ENCODE data around the gene UPF2.
"Not testable (repeated sequence)": the region's sequence is repeated elsewhere in the genome, so short reads cannot be mapped to it uniquely, and the experiment has no call there.

UPF2 gene, protein sequence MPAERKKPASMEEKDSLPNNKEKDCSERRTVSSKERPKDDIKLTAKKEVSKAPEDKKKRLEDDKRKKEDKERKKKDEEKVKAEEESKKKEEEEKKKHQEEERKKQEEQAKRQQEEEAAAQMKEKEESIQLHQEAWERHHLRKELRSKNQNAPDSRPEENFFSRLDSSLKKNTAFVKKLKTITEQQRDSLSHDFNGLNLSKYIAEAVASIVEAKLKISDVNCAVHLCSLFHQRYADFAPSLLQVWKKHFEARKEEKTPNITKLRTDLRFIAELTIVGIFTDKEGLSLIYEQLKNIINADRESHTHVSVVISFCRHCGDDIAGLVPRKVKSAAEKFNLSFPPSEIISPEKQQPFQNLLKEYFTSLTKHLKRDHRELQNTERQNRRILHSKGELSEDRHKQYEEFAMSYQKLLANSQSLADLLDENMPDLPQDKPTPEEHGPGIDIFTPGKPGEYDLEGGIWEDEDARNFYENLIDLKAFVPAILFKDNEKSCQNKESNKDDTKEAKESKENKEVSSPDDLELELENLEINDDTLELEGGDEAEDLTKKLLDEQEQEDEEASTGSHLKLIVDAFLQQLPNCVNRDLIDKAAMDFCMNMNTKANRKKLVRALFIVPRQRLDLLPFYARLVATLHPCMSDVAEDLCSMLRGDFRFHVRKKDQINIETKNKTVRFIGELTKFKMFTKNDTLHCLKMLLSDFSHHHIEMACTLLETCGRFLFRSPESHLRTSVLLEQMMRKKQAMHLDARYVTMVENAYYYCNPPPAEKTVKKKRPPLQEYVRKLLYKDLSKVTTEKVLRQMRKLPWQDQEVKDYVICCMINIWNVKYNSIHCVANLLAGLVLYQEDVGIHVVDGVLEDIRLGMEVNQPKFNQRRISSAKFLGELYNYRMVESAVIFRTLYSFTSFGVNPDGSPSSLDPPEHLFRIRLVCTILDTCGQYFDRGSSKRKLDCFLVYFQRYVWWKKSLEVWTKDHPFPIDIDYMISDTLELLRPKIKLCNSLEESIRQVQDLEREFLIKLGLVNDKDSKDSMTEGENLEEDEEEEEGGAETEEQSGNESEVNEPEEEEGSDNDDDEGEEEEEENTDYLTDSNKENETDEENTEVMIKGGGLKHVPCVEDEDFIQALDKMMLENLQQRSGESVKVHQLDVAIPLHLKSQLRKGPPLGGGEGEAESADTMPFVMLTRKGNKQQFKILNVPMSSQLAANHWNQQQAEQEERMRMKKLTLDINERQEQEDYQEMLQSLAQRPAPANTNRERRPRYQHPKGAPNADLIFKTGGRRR

DNA sequence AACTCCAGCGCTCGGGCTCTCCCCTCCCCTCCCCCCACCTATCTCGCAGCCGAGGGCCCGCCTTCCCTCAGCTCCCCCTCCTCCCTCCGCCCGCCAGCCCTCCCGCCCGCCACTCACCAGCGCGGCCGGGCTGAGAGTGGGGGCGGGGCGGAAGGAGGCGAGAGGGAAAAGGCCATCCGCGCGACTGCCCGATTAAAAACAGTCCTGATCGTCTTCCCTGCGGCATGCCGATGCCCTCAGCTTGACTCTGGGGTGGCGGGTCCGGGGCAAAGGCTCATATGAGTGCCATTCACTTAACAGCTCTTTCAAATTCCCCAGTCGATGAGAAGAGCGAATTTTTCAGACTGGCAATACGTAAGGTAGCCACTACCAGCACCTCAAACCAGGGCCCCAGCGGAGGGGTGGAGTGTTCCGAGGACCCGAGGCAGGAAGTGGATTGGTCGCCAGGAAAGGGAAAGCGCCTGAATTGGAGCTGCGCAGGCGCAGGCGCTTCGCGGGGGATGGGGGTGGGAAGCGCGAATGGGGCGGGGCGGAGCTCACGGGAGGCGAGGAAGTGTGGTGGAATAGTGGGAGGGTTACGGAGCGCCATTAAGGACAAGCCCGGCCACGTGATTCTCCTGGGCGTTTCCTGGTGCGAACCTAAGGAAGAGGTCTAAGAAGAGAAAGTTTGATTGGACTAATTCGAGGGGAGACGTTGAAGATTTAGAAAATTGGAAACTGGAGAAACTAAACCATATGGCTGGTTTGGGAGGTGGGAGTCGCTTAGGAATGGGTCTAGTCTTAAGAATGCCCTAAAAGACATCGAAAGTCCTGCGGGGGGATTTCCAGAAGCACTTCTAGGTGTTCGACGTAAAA, at the start of gene UPF2:
UPF2 (minus strand) TSS at position 13 of the 855 bp plus-strand sequence. CDS start 7,386 bp downstream, outside the sequence.
- DNase-seq (ENCODE audit: low spot score) = peak; percentile 99

DNA sequence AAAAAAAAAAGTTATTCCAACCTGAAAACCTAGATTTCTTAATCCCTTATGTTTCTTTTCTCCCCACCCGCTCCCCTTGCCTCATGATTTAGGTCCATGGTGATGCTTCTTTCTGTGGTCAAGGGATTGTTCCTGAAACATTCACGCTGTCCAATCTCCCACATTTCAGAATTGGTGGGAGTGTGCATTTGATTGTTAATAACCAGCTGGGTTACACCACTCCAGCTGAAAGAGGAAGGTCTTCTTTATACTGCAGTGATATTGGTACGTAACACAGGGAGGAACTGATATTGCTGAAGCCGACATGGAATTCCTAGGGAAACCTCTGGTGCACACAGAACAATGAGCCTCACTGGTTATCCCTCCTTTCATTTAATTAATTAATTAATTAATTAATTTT, 48.8 kb upstream of the UPF2 start:
- DNase-seq (ENCODE audit: low spot score) = no peak

DNA sequence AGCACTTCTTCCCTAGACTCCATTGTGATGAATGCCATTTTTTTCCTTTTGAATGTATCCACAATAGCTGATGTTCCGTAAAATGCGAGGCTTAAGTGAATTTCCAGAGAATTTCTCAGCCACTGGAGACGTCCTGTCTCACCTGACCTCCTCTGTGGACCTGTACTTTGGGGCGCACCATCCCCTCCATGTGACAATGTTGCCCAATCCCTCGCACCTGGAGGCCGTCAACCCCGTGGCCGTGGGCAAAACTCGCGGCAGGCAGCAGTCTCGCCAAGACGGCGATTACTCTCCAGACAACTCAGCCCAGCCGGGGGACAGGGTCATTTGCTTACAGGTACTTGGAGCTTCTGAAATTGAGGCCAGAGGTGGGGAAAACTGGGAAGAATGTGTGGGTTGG, 46.3 kb upstream of the UPF2 start:
- no peak for DNase-seq (ENCODE audit: low spot score)

DNA sequence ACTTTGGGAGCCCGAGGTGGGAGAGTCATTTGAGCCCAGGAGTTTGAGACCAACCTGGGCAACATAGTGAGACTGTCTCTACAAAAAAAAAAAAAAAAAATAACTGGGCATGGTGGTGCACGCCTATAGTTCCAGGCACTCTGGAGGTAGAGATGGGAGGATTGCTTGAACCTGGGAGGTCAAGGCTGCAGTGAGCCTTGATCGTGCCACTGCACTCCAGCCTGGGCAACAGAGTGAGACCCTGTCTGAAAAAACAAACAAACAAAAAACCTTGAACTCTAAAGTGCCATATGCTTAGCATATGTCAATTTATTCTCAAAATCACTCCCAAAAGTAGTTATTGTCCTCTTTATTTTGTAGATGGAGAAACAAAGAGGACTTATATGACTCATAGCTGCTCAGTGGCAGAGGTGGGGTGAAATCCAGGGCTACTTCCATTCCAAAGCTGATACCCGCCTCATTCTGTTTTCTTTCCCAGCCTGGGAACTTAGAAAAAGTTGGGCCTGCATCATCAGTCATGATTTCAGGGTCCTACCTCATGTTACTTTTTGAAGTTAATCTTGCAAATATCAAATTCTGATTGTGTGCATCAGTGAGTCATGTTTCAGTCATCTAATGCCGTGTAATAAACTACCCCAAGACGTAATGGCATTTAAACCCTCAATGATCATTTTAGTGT, 39.4 kb upstream of the UPF2 start:
- DNase-seq (ENCODE audit: low spot score) = no peak

DNA sequence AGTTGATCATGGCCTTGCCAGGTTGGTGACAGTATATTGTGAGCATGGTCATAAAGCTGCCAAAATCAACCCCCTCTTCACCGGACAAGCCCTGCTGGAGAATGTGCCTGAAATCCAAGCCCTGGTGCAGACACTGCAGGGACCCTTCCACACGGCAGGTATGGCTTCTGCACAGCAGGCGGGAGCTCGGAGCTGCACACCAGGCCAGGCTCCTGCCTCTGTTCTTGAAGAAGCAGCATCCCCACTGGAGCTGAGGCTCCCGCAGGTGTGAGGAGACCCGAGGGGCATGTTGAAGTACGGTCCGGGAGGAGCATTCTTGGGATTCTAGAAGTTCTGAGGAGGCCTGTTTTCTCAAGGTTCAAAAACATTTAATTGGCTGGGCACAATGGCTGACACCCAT, 38.9 kb upstream of the UPF2 start:
- no peak for DNase-seq (ENCODE audit: low spot score)

DNA sequence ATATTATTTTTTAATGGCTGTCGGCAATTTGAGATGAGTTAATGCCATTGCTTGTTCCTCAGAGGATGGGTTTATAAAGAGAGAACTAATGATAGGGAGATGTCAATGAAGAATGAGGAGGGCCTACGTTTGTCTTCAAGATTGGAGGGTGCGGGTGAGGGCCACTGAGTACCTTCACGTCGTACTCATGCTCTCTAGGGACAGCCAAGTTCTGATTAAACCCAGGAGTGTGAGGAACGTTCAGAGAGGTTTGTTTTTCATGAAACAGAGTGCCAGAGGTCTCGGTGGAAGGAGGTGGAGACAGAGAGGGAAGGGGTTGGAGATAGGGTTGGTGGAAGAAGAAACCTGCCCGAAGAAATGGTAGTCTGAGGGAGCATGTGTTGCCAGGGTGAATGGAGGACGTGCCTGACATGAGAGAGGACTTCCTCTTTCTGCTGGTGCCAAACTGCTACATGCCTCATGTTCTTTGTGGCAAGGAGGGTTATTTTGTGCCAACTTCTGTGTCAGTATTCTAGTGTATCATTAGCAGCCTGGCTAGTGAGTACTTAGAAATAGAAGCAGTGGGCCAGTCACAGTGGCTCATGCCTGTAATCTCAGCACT, 35.1 kb upstream of the UPF2 start:
- DNase-seq (ENCODE audit: low spot score) = no peak

DNA sequence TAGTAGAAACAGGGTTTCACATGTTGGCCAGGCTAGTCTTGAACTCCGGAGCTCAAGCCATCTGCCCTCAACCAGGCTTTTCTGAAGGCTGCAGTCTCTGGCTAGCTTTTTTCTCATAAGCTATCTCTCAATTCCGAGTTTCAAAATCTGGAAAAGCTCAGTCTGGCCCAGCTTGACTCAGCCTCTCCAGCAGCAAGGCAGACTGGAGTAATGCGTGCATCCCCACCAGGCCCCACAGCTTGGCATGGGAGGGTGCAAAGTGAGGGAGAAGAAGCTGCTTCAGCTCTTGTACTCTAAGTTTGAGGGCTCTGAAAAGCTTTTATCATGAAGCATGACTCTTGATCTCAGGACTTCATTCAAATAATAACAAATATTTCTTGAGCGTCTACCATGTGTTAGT, 30.9 kb upstream of the UPF2 start:
- no peak for DNase-seq (ENCODE audit: low spot score)

DNA sequence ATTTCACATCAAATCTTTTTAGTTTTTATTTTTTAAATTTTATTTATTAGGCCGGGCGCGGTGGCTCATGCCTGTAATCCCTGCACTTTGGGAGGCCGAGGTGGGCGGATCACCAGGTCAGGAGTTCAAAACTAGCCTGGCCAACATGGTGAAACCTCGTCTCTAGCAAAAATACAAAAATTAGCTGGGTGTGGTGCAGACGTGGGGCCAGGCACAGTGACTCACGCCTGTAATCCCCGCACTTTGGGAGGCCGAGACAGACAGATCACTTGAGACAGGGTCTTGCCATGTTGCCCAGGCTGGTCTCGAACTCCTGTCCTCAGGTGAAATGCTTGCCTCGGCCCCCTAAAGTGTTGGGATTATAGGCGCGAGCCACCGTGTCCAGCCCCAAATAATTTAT, 28.8 kb upstream of the UPF2 start:
- DNase-seq (ENCODE audit: low spot score) = not testable (repeated sequence)

DNA sequence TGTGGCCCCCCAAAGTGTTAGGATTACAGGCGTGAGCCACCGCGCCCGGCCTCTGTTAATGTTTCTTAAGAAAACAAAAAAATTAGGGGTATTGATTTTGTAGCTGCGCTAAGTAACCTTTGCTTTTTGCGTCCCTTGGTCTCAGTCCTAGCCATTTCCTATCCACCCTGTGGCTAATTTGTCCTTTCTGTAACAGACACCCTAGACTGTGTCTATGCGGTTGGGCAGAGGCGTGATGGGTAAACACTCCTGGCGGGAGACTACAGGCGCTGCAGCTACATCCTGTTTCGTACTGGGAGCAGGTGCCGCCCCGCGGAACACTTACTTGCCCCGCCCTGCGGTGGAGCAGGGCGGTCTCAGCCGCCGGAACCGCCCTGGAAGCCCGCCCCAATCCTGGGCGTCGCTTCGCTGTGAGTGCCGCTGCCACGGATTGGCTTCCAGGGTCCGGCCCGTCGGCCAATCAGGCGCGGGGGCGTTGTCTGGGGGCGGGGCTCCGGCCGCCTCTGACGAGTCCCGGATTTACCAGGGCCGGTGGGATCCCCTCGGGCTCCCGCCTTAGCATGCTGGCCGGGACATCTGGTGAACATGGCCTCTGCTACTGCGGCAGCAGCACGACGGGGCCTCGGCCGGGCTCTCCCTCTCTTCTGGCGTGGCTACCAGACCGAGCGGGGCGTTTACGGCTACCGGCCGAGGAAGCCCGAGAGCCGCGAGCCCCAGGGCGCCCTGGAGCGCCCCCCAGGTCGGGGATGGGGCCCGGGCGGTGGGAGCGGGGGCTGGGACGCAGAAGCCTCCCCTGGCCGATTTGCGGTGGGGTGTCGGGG, 26.1 kb upstream of the UPF2 start, which contains the start of gene DHTKD1:
DHTKD1 (plus strand) TSS at position 506 of the 821 bp plus-strand sequence; CDS start at position 586, 80 bp downstream.
- DNase-seq (ENCODE audit: low spot score) = peak; percentile 97

DNA sequence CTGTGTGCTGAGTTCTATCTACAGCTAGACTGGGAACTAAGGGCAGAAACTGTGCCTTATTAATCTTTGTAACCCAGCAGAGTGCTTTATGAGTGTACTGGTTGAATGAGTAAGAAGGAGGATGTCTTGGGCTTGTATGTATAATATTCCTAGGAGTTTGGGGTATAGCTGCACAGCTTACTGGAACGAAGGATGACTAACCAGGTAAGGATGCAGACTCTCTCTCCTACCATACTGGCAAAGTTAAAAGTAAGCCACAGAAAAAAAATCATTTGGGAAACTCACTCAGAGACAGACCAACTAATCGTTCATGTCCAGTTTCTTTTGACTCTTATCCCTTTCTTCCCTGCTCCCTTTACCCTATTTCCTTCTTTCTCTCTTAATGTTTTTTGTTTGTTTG, 24.7 kb upstream of the UPF2 start:
- no peak for DNase-seq (ENCODE audit: low spot score)

DNA sequence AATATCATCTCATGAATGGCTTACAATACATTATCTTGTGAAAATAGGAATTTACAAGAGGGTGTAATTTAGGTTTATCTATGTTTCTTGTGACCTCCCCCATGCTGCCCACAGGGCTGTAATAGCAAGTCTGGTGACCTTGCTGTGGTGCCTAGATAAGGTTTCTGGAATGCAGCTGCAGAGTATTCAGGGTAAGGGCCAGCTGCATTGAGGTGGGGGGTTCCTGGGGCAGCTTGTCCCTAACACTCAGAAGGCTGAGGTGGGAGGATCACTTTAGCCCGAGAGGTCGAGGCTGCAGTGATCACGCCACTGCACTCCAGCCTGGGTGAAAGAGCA, 20.8 kb upstream of the UPF2 start:
- no peak for DNase-seq (ENCODE audit: low spot score)

DNA sequence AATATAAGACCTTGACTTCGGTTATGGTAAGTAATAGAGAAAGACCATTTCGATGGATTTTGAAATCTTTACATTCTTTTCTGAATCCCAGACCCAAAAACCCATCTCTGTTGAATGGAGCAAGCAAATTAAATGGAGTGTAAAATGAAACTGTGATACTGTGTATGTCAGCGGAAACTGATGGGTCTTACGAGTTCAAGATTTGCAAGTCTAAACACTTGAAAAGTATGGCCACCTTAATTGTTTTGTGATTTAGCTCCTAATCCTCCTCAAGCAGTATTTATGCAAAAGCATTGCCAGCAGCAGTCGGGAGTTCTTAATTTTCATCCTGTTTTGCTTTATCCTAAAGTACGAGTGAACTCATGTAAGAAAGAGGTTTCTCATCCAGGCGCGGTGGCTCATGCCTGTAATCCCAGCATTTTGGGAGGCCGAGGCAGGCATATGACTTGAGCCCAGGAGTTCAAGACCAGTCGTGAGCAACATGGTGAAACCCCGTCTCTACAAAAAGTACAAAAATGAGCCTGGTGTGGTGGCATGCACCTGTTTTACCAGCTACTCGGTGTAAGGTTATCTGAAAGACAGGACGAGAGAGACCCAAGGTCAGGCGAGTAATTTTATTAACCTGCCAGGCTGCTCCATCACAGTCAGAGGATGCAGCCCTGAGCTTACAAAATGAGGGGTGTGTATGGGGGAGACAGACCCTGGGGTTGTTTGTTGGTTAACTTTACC, 20.3 kb upstream of the UPF2 start:
- no peak for DNase-seq (ENCODE audit: low spot score)

DNA sequence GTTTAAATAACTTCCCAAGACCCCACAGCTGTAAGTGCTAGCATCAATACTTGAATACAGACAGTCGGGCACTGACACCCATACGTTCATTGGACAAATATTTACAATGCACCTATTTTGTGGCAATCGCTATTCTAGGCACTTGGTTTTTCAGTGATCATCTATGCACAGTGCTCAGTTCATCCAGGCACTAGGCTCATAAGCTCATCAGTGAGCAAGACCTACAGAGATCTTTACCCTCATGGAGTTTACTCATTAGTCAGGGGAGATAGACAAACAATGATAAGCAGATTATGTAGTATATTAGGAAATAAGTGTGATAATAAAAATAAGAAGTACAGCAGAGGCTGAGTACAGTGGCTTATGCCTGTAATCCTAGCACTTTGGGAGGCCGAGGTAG, 18.5 kb upstream of the UPF2 start:
- no peak for DNase-seq (ENCODE audit: low spot score)

DNA sequence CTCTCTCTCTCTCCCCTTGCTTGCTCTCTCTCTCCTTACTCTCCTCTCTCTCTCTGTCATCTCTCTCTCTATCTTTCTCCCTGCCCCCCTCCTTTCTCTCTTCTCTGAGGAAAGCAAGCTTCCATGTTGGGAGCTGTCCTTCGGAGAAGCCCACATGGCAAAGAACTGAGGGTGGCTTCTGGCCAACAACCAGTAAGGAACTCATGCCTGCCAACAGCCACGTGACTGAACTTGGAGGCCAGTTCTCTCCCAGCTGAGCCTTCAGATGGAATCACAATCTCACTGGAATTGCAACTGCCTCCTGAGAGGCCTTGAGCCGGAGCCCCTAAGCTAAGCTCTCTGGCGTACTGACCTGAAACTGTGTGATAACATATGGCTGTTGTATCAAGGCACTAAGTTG, 14.1 kb upstream of the UPF2 start:
- DNase-seq (ENCODE audit: low spot score) = no peak

DNA sequence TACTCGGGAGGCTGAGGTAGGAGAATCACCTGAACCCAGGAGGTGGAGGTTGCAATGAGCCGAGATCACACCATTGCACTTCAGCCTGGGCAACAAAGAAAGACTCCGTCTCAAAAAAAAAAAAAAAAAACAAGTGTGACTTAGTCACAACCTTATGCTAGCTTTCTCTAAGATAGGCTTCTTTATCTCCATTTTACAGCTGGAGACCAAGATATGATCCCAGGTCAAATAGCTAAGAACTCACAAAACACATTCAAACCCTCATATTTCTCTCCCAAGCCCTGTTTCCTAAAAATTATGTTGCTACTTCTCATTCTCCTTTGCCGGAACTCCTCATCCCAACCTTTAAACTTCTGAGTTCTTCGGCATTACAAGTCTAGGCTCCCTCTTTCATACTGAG, 13.1 kb upstream of the UPF2 start:
- no peak for DNase-seq (ENCODE audit: low spot score)

DNA sequence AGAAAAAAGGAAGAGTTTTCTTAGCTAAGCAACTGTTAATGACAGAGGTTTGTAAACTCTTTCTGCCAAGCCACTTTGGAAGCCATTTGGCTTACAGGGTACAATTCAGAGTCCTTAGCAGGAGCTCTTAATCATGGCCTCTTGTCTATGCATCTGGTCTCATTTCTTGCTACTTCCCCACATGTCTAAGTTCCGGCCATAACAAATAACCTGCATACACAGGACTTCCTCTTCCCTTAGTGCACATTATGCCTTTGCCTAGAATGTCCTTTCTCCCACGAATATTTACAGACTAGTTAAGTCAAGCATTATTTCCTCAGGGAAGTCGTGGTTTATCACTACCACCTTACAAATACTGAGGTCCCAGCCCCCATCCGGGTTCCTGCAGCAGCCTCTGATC, 8.6 kb upstream of the UPF2 start:
- no peak for DNase-seq (ENCODE audit: low spot score)

DNA sequence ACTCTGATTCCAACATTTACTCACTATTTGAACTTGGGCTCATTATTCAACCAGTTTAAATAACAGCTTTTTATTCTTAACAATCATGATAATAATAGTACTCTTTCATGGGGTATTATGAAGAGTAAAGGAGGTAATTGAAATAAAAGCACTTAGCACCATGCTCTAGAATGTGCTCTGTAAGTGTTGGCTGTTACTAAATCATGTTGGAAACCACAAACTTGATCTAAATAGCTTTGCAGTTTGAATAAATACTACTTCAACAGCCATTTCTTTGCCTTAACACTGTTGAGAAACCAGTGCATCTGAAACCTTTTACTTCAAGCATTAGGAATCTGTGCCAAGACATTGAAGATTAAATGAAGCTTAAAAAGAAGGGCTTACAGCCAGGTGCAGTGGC, 7.9 kb upstream of the UPF2 start:
- no peak for DNase-seq (ENCODE audit: low spot score)

DNA sequence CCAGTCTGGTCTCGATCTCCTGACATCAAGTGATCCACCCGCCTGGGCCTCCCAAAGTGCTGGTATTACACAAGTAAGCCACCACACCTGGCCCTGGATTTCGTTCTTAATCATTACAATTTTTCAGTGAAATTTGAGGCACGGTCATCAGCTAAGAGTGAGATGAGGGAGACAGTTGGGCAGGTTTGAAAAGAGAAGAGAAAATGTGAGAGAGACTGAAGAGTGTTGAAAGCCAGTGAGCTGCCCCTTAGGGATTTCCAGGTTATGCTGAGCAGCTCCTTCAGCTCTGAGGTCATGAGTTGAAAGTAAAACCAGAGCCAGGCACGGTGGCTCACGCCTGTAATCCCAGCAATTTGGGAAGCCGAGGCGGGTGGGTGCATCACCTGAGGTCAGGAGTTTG, 5.9 kb upstream of the UPF2 start:
- no peak for DNase-seq (ENCODE audit: low spot score)

DNA sequence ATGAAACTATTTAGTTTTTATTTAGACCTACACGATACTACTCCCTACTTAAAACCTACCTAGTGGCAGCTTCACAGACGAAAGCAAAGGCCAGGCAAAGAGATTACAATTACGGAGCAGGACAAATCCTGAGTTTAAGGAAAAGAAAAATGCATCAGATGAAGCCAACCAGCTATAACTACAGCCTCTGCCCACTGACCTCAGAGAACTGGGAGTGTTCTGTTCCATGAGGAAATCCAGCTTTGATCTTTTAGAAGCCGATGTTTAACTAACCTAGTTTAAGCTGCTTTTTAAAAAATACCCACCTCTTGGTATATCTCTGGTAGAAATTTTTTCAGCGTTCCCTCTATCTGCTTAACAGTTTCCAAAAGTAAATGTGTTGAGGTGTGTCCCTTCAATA, 3.0 kb upstream of the UPF2 start:
- DNase-seq (ENCODE audit: low spot score) = no peak
